Astrocyte of the spinal cord (primary cell): ENCODE measurements around the gene EVA1C.
"Not testable (repeated sequence)": the region's sequence is repeated elsewhere in the genome, so short reads cannot be mapped to it uniquely, and the experiment has no call there.

Source experiments
- DNase-seq: peaks from one replicate; pipeline ENCODE4 v3.0.0; 2011; ENCODE audit warnings: low read depth, low spot score
- H3K4me3 ChIP-seq: 2 replicates; pipeline ENCODE4 v1.5.1; 2011; ENCODE audit warnings: low read depth, mild to moderate bottlenecking, low read length, moderate library complexity
- in situ Hi-C: cut with HindIII; loops from 2 replicates; pipeline ENCODE4 v1.10.0; 2017; ENCODE audit warnings: low sequenced_read_pairs
- TF ChIP-seq, protein P1 (sequence below): IDR thresholded peaks from 2 replicates; pipeline ENCODE4 v1.5.1; 2012; ENCODE audit warnings: low read depth, mild to moderate bottlenecking, low read length, inconsistent platforms

The EVA1C gene

DNA sequence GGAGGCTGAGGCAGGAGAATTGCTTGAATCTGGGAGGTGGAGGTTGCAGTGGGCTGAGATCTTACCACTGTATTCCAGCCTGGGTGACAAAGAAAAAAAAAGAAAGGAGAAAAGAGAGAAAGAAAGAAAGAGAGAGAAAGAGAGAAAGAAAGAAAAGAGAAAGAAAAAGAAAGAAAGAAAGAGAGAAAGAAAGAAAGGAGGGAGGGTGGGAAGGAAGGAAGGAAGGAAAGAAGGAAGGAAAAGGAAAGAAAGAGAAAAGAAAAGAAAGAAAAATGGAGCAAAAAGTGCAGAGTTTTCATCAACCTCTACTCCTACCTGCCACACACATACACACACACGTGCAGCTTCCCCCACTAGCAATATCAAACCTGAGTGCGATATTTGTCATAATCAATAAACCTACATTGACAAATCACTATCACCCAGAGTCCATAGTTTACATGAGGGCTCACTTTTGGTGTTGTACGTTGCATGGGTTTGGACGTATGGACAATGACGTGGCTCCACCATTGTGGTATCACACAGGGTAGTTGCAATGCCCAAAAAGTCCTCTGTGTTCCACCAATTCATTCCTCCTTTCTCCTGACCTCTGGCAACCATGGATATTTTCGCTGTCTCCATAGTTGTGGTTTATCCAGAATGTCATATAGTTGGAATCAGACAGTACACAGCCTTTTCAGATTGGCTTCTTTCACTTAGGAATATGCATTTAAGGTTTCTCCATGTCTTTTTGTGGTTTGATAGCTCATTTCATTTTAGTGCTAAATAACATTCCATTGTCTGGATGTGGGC, 36.5 kb downstream of the EVA1C start:
- in situ Hi-C loops, result no loop called here
- TF ChIP-seq, protein P1, sequence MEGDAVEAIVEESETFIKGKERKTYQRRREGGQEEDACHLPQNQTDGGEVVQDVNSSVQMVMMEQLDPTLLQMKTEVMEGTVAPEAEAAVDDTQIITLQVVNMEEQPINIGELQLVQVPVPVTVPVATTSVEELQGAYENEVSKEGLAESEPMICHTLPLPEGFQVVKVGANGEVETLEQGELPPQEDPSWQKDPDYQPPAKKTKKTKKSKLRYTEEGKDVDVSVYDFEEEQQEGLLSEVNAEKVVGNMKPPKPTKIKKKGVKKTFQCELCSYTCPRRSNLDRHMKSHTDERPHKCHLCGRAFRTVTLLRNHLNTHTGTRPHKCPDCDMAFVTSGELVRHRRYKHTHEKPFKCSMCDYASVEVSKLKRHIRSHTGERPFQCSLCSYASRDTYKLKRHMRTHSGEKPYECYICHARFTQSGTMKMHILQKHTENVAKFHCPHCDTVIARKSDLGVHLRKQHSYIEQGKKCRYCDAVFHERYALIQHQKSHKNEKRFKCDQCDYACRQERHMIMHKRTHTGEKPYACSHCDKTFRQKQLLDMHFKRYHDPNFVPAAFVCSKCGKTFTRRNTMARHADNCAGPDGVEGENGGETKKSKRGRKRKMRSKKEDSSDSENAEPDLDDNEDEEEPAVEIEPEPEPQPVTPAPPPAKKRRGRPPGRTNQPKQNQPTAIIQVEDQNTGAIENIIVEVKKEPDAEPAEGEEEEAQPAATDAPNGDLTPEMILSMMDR, result no peak
- peak; percentile 43 for DNase-seq
- no peak overlapping the region for H3K4me3 ChIP-seq

DNA sequence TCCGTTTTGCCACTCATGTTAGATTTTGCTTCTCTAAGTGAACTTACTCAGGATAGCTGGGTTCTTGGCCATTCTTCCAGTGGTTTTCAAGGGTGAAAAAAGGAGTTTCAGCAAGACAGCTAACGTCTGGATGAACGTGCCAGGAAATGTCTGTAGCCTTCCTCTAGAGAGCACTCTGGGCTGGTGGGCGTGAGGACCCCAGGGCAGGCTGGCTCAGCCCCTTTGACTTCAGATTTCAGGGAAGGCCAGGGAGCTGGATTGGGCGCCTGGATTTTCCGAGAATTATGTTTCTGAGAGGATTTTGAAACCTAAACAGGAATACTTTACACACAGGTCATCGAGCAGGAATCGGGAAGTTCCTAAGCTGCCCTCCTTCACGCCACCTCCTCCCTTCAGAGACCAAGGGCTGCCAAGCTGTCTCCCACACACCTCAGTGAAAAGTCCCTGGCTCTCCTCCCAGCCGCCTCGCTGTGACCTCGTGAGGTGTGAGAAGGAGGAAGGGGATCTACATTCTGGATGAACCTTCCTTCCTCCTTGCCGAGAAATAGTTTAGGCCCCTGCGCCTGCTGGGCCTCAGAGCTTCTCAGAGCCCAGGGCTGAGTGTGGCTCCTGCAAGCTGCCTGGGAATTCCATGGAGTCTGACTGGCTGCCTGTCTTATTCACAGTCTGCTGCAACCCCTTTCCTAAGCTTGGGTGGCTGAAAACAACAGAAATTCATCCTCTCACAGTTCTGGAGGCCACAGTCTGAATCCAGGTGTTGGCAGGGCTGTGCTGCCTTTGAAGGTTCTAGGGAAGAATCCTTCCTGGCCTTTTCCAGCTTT, 38.6 kb downstream of the EVA1C start:
- H3K4me3 ChIP-seq, in situ Hi-C loops, DNase-seq: not testable (repeated sequence)

DNA sequence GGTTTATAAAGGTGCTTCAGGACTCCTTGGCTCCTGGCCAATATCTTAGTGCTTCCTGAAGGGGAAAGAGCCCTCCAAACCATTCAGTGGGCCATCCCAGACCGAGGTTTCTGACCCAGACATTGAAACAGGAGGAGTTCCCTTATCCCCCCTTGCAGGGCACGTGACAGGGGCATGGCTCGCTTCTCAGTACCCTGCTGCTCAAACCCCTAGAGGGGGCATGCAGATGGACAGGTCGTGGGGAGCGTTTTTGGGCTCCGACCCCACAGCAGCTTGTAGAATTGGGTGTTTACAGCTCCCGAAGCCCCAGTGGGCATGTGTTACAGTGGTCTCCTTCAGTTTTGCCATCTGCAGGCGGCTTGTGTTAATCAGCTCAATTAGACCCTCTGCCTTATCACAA, 39.7 kb downstream of the EVA1C start:
- in situ Hi-C loops, H3K4me3 ChIP-seq, DNase-seq: not testable (repeated sequence)

DNA sequence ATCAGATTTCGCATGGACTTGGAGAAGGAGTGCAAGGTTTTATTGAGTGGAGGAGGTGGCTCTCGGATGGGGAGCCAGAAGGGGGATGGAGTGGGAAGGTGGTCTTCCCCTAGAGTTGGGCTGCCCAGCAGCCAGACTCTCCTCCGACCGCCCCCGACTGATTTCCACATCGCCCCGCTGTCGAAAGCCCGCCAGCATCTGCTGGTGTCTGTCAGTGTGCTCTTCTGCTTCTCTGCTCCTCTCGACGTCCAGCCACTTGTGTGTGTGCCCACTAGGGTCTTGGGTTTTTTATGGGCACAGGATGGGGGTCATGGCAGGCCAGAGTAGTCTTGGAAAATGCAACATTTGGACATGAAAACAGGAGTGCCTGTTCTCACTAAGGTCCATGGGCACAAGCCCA, 40.1 kb downstream of the EVA1C start:
- TF ChIP-seq, protein P1, result no peak
- no peak for DNase-seq
- in situ Hi-C loops, result no loop called here
- H3K4me3 ChIP-seq, result no peak overlapping the region

DNA sequence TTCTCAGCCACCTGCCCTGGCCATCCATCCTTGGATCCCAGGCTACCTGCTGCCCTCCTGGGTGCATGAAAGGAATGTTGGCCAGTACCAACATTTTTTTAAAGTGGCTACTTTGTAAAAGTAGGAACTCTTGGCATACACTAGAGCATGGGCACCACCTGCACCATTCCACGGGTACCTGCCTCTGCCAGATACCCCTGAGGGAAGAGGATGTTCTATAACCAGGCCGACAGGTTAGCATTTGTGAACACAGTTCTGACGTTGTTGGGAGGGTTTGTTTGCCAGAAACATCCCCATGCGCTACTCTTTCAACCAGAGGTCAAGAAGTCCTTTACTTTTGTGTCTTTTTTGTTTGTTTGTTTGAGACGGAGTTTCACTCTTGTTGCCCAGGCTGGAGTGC, 43.0 kb downstream of the EVA1C start:
- no peak for DNase-seq
- in situ Hi-C loops, result no loop called here
- TF ChIP-seq, protein P1, result no peak
- H3K4me3 ChIP-seq, result no peak overlapping the region

DNA sequence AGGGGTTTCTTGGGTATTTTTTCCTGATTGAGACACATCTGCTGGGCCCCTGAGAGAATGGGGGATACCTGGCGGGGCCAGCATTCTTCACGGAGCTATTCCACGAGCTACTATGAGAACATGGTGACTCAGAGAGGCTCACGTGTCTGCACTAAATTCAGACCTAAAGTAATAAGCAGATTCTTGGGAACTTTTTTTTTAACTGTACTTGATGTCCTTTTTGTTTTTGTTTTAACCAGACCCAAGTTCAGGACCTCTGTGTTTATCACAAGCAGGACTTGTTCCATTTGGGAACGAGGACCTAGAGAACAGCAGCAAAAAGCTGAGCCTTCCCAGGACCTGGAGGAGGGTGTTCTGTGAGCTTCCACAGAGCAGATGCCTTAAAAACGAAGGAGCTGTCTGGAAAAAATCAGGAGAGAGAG, 44.0 kb downstream of the EVA1C start:
- in situ Hi-C loops, result no loop called here
- H3K4me3 ChIP-seq, result no peak overlapping the region
- TF ChIP-seq, protein P1, result no peak
- peak; percentile 70 for DNase-seq

DNA sequence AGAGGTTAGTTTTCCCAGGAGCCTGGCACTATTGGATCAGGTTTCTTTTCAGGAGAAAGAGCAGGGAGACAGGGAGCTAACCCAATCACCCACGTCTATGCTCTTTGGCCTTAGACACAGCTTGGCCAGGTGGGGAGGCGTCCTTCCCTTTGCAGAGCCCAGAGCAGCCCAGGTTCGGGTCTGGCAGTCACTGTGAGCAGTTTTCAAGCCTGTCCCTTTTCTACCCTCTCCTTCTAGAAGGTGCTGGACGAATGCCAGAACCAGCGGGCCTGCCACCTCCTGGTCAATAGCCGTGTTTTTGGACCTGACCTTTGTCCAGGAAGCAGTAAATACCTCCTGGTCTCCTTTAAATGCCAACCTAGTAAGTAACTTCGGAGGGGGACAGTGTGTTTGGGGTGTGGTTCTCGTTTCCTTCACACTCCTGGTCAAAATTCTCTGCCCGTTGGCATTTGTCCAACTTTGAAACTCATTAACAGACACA, 44.9 kb downstream of the EVA1C start:
- TF ChIP-seq, protein P1, result no peak
- in situ Hi-C loops, result no loop called here
- H3K4me3 ChIP-seq, result no peak overlapping the region
- DNase-seq, result no peak
